Measurements from ENCODE around the gene RIN2.
"Not testable (repeated sequence)": the region's sequence is repeated elsewhere in the genome, so short reads cannot be mapped to it uniquely, and the experiment has no call there.

The RIN2 gene

DNA sequence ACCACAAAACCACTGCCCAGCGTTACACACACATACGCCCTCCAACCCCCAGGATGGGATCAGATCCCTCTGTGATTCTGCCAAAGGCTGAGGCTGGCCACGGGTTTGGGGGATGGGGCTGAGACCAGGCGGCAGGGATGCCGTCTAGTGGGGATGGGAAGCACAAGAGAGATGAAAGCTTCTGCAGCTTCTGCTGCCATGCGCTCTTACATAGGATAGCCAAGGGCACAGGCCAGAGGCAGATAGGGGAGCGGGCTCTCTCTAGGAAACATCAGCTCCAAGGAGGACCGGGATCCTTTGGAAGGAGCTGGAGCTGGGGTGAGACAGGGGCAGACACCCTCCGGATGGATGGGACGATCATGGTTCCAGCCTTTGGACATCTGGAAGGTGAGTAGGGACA, 18.7 kb upstream of the RIN2 start:
- no peak for DNase-seq (ENCODE audit: low read depth, low spot score)

DNA sequence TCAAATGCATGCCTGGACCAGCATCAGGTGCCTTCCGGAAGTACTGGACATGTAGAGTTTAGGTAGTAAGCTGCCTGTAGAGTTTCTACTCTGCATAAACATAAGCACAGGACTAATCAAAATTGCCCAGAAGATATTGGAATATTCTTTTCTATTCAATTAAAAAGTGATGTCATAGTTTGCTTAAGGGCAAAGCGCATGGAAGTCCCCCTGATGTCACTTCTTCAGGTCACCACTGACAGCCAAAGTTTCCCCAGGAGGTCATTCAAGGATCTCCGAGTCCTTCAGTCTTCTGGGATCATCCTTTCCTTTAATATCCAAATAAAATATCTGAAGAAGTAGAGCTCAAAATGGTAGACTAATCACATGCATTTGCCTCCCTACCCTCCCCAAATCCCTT, 17.5 kb upstream of the RIN2 start:
- DNase-seq (ENCODE audit: low read depth, low spot score), result no peak

DNA sequence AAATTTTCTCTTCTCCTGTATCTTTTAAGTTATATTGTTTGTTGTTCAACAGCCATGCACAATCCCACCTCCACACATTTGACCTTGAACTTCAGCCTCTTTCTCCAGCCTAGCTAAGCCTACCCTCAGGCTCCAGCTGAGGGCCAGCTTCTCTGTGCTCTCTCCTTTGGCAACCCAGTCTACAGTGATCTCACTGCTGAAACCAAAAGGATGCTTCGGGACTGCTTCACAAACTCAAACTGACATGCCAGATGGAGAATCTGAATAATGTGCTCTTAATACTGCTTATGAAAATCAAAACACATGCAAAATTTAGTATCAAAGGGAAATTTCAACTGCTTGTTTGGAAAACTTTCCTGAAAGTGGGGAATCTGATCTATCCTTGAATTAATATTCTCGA, 16.1 kb upstream of the RIN2 start:
- no peak for DNase-seq (ENCODE audit: low read depth, low spot score)

DNA sequence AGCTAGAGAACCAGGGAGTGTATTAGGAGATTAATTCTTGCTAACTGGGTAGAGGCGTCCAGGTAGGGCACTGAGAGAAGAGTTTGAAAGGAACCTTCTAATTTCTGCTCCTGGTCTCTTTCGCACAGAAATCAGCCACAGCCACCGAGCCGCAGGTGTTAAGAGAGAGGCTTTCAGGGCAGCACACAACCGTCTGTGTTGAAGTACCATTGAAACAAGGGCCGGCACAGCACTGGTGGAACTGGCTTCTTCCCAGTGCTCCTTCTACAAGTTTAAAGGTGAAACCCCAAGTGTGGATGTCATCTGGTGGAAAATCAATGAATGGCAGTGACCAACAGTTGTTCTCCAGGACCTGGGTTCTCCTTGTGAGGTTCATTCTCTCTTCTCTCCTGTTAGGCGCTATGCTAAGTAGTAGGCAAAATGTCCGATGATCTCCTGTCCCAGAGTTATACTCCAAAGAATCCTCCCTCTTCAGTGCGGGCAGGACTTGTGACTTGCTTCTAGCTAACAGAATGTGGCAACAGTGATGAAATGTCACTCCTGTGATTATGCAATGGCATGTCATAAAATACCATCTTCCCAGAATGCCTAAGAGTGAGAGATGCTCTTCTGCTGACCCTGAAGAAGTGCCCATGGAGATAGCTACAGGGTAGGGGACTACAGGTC, 15.0 kb upstream of the RIN2 start:
- no peak for DNase-seq (ENCODE audit: low read depth, low spot score)

DNA sequence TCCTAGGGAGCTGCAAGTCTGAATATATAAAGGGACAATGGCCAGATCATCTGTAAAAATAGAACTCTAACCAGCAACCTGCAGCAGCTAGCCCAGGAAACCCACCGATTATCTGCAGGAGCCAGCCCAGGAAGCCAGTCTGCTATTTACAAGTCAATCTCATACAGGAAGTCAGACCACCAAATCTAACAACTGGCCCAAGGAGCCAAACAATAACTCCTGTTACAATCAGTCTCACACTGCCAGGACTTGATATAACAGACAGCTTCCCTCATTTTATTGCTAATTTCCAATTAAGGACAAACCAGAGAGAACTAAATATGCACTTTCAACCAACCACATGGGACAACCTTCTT, 14.4 kb upstream of the RIN2 start:
- DNase-seq (ENCODE audit: low read depth, low spot score), result no peak

DNA sequence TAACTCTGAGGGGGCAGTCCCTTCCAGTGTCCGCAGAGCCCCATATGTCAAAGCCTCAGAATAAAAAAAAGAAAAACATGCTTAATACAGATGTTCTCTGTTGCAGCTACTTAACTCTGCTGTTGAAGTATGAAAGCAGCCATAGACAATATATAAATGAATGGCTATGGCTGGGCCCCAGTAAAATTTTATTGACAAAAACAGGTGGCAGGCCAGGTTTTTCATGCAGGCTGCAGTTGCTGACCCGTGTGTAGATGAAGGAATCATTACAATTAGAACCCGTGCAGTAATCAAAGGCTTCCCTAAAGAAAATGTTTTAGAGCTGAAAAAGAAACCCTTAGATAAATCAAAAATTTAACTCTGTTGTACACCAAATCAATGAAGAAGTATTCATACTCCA, 13.0 kb upstream of the RIN2 start:
- DNase-seq (ENCODE audit: low read depth, low spot score), result no peak

DNA sequence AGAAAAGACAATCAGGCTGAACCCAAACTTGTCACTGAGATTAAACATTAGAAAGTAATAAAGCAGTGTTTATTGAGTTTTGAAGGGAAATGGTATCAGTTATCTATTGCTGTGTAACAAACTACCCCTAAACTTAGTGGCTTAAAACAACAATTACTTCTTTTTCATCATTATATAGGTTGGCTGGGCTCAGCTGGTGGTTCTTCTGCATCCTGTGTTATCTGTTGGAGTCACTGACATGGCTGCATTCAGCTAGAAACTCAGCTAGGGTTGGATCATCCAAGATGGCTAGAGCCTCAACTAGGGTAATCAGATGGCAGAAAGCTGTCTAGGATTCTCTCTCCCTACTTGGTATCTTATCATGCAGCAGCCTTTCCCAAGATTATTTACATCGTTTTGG, 12.5 kb upstream of the RIN2 start:
- no peak for DNase-seq (ENCODE audit: low read depth, low spot score)

DNA sequence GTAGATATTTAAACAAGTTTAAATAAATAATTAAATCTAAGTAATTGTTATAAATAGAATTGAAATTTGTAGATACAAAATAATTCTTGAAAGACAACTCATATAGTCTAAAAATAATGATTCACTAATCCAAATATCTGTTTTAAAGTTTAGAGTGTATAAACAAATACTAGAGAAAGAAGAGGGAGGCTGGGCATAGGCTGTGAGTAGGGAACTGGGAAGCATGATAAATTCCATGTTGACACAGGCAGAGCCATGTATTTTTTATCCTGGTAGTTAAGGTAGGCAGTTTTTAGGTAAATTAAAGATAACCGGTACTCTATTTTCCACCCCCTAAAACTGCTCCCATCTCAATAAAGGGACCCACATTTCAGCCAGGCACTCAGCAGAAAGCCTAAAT, 11.7 kb upstream of the RIN2 start:
- DNase-seq (ENCODE audit: low read depth, low spot score), result no peak

DNA sequence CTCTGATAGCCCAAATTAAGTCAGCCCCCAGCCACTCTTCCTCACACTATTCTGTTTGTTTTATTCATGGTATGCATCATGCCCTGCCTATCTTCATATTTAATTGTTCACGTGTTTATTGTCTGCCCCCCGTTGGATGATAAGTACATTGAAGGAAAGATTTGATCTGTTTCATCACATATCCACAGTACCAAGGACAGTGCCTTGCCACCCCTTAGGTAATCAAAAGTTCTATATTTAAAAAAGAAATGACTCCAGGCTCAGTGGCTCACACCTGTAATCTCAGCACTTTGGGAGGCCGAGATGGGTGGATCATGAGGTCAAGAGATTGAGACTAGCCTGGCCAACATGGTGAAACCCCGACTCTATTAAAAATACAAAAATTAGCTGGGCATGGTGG, 10.2 kb upstream of the RIN2 start:
- DNase-seq (ENCODE audit: low read depth, low spot score), result no peak

DNA sequence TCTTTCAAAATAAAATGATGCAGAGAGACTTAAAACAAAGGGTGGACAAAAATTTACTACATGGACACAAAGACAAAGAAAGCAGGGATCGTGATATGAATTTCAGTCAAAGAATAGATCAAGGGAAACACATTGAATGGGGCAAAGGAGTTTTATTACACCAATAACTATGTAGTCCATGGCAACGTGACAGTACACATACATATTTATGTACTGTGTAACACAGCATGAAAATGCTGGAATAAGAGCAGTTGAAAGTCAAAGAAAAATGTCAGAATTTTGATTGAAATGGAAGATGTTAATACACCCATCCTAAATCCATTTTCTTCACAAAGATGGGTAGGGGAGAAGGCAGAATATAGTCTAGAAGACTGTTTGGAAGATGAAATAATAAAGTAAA, 9.4 kb upstream of the RIN2 start:
- no peak for DNase-seq (ENCODE audit: low read depth, low spot score)

DNA sequence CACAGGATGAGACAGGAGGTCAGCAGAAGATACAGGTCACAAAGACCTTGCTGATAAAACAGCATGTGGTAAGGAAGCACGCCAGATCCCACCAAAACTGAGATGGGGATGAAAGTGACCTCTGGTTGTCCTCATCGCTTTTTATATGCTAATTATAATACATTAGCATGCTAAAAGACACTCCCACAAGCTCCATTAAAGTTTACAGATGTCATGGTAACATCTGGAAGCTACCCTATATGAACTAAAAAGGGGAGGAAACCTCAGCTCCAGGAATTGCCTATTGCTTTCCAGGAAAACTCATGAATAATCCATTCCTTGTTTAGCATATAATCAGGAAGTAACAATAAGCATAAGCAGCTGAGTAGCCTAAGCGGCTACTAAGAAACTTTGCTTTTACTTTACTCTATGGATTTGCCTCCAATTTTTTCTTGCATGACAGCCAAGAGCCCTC, 8.4 kb upstream of the RIN2 start:
- no peak for DNase-seq (ENCODE audit: low read depth, low spot score)

DNA sequence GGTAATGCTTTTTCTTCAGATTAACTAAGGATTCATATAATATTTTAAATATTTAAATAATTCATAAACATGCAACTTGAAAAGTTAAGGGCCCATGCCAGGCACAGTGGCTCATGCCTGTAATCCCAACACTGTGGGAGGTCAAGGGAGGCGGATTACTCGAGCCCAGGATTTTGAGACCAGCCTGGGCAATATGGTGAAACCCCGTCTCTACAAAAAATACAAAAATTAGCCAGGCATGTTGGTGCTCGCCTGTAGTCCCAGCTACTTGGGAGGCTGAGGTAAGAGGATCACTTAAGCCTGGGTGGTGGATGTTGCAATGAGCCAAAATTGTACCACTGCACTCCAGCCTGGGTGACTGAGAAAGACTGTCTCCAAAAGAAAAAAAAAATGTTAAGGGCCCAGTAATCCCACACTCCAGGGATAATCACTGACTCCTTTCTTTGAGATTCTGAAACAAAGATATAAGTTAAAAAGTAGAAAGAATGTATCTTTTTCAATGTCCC, 7.9 kb upstream of the RIN2 start:
- no peak for DNase-seq (ENCODE audit: low read depth, low spot score)

DNA sequence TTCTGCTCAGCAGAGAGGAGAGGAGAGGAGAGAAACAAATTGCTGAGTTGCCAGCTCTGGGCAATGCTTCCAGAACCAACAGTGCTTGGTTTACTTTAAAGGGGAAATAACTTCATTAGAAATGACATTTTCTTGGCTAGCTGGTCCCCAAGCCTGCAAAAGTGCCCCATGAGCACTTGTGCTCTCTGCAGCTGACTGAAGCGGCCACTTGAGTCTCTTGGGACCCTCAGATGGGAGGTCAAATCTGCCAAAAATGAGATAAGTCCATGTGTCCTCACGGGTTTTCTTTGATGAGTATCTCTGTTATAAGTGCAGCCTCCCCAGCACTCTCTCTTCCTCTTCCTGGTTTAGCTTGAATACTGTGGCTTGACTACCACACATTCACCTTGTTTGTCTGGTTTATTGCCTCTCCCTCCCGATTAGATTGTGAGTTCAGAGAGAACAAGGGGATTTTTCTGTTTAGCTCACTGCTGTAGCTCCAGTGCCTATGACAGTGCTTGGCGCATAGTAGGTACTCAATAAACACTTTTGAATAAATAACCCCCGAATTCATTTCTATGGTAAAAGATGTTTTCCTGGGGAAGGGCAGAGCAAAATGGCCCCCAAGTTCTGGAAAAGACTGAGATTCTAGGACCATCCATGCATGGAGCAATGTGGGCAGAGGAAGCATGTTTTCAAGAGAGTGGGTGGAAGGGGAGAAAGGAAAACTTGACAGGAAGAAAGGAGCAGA, 7.0 kb upstream of the RIN2 start:
- DNase-seq (ENCODE audit: low read depth, low spot score), result no peak

DNA sequence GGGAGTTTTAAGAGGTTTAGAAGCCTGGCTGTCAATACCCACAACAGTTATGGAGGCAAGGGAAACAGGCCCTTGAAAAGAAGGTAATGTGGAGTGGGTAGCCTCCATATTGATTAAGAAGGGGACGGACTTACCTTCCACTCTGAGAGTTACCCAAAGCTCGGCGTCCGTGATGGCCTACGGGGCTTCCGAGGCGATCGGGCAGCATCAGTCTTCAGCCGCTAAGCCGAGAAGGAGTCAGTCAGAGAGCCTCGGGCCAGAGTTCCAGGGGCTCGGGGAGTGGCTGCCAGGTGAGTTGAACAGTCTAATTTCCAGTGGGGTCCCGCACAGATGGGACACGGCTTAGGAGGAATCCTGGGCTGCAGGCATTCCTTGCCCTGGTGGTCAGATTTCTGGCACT, 3.9 kb upstream of the RIN2 start:
- DNase-seq (ENCODE audit: low read depth, low spot score), result not testable (repeated sequence)

DNA sequence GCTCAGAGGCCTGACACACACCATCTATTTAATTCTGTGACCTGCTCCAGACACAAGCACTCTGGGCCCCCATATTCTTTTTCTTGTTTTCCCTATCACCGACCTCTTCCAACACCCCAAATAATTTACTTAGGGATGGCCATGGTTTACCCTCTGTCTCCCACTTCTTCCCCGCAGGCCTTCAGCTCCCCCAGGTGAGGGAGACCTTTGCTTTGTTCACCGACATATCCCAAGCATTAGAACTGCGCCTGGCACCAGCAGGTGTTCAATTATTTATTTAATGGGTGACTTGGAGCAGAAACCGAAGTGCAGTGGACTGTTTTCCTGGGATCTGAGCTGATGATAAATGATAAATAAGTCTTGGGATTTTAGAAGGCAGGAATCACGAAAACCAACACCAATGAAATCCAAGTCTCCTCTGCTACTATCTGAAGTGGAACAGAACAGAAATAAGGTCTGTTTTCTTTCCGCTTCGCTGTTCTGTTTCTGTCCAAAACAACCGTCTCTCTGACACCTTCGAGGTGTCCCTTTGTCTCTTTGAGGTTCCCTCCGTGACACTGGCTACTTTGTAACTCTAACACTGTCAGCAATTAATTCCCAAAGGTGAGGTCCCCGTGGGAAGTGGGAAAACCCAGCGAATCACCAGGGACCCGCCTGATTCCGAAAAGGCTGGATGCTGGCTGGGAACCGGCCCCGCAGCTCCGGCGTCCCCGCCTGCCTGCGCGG, 1.1 kb upstream of the RIN2 start:
- DNase-seq (ENCODE audit: low read depth, low spot score), result no peak

DNA sequence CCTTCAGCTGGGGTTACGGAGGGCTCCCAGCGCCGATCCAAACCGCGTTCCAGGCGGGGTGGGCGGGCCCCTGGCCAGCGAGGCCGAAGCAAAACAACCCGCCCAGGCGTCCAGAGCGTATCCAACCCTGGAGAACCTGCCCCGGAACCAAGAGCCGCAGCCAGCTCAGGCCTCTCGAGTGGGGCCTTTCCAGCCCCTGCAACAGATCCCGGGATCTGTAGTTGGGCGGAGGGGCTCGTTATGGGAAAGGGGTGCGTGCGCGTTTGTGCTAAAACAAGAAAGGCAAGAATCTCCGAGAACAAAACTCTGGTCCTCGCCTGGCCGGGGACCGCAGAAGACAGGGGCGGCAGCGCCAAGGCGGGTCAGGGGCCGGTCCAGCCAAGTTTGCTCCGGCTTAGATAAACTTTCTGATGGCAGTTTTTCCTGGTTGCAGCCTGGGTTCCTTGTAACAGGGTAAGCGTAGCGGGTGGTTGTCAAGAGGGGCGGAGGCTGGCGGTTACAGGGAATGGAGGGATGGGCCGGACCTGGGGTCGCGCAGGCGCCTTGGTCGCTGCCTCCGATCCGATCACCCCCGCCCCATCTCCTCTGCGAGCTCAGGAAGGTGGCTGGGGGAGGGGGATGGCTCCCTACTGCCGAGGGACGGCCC, 448 bp upstream of the RIN2 start:
- peak; percentile 78 for DNase-seq (ENCODE audit: low read depth, low spot score)

DNA sequence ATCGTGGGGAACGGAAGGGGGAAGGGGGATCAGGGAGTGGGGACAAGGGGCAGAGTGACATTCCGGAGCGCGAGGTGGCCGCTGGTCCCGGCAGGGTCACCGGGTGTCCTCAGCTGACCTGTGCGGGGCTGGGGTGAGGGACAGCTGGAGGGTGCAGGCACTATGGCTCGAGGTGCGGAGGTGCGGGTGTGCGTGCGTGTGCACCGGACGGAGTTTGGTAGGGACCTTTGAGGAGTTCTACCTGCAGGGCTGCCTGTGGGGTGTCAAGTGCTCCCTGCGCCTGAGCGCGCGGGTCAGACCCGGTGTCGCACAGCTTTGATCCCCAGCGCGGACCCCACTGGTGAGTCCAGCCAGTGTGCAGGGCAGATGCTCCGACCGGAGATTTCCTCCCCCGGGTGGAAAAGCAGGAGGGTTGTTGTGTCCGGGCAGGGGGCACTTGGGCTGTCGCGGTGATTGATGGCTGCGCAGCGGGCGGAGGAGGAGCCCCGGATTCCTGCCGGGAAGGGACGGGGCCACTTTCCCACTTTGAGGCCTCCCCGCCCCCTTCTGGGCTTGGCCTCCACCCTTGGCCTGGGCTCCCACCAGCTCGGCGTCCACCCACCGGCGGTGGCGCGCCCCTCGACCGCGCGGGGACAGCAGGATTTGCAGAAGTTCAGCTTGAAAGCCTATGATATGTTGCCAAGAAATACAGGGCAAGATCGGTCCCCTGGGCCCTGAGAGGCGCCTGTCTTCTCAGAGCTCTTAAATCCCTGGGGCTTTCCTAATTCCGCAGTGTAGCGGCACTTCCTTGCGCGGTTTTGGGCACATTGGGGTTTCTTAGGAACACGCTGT, 658 bp downstream of the RIN2 start:
- DNase-seq (ENCODE audit: low read depth, low spot score), result no peak

DNA sequence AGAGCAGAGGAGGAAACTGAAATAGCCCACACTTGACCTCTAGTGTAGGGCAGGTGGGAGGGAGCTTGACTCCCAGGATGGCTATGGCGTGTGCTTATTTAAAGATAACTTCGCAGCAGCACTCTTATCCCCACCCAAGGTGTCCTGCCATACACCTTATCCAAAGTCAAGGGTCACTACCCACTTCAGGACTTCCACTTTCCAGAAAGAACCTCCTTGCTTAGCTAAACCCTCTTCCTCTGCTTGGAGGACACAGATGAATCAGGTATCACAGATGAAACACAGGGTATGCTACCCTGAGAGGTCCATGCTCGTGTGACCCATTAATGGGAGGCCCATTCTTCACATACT, 2.3 kb downstream of the RIN2 start:
- DNase-seq (ENCODE audit: low read depth, low spot score), result no peak

DNA sequence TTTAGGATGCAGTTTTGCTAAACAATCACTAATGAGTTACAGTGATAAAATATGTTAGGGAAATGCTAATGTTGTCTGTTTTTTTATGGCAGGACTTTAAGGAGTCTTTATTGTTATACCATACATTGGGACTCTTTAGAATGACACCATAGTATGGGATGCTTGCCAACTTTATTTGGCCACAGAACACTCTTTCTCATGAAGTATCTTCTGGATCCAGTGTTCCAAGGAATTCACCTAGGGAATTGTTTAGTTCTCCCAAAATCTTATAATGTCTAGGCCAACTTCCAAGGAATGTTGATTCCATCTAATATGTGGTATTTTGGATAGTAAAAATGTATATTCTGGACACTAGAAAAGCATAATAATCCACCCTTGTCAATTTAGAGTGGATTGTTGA, 3.3 kb downstream of the RIN2 start:
- no peak for DNase-seq (ENCODE audit: low read depth, low spot score)

DNA sequence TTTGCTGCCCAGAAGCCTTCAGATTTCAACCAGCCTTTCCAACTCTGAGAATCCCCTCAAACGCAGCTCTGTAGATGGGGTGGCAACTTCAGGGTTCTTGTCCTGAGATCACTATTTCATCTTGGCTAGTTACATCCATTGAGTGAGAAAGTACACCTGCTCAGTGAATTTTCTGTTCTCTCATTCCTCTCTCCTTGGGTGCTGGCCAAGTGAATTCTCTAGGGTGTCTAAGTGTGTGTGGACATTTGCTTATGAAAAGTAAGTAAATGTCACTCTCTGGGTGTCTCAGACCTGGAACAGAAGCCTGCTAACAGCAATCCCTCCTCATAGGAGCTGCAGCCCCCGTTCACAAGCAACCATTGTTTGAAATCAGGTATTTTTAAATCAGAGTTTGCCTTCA, 3.8 kb downstream of the RIN2 start:
- no peak for DNase-seq (ENCODE audit: low read depth, low spot score)

DNA sequence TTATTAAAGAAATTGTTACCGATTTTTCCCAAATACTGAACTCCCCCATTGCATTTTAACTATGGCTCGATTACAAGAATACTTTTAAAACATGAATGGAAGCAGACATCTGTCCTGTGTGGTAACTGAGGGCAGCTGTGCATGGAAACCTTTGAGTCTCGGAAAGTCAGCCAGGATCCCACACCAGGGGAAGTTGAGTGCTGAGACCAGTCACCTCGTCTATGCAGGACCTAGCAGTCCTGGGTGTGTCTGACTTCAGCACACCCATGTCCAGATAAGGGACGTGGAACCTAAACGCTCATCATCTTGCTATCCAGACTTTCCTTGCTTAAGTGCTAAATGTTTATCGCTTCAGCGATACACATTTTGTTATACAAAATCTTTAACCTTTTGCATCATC, 6.1 kb downstream of the RIN2 start:
- no peak for DNase-seq (ENCODE audit: low read depth, low spot score)

DNA sequence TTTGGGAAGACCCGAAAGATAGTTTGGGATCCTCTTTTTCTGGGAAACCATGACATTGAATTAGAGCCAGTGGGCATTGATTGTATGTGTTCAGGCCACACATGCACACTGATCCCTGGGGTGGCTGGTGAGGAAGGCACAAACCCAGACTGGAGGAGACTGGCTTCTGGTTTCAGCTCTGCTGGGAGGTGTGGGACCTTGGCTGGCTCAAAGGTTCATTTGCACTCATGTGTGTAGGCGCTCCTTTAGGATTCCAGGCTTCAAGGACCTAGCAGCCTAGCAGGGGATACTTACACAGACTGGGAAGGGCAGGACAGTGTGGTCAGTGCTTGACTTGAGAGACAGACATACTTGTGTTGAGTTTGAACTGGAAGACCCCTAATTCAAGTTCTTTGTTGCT, 7.2 kb downstream of the RIN2 start:
- no peak for DNase-seq (ENCODE audit: low read depth, low spot score)
